Measurements from ENCODE around the gene CD52. TPM values are rescaled to one million over a fixed set of nuclear protein-coding genes. Genes with fewer than 3 reads are reported as not detected.
"Not testable (repeated sequence)": the region's sequence is repeated elsewhere in the genome, so short reads cannot be mapped to it uniquely, and the experiment has no call there.

The CD52 gene
- total RNA-seq, 1 donor from 2014 or later, result 243 TPM

DNA sequence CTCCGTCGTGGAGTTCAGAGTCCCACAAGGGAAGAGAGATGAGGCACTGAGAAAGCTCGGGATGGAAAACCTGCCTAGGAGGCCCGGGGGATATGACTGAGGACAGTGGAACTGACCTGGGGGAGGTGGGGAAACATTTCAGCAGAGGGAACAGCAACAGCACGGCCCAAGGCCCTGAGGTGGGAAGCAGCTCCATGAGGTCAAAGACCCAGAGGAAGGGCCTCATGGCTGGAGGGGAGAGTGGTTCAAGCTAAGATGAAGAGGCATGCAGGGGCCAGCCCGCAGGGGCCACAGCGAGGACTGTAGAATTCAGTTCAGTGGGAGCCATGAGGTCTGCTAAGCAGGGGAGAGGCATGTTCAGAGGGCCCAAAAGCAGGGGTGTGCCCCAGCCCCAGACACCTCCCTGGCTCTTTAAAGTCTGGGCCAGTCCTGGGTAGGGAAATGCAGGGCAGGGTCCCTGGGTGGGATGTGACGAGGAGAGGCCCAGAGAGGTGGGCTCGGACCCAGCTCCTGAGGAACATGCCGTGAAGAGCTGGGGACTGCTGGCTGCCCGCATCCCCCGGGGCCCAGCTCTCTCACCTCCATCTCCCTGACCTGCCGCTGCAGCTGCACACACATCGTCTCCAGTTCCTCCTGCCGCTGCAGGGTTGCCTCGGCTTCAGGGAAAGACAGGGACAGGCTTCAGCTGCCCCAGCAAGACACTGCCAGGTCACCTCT lies 21.3 kb upstream of the CD52 start:
- DNase-seq (ENCODE audit: low spot score), result no peak
- H3K9me3 Mint-ChIP-seq, result no peaks in the 10 kb centered on the region
- peaks cover 2% of the 10 kb centered on the region for H3K4me1 Mint-ChIP-seq (ENCODE audit: low read depth)
- no peak overlapping the region for H3K27ac Mint-ChIP-seq
- intact Hi-C loops (cut with micrococcal nuclease), result no loop called here
- H3K36me3 Mint-ChIP-seq (ENCODE audit: low read depth), result peaks cover 3% of the 10 kb centered on the region
- no peaks in the 10 kb centered on the region for H3K27me3 Mint-ChIP-seq (ENCODE audit: low read depth)
- no peak overlapping the region for H3K4me3 Mint-ChIP-seq (ENCODE audit: low read depth)

DNA sequence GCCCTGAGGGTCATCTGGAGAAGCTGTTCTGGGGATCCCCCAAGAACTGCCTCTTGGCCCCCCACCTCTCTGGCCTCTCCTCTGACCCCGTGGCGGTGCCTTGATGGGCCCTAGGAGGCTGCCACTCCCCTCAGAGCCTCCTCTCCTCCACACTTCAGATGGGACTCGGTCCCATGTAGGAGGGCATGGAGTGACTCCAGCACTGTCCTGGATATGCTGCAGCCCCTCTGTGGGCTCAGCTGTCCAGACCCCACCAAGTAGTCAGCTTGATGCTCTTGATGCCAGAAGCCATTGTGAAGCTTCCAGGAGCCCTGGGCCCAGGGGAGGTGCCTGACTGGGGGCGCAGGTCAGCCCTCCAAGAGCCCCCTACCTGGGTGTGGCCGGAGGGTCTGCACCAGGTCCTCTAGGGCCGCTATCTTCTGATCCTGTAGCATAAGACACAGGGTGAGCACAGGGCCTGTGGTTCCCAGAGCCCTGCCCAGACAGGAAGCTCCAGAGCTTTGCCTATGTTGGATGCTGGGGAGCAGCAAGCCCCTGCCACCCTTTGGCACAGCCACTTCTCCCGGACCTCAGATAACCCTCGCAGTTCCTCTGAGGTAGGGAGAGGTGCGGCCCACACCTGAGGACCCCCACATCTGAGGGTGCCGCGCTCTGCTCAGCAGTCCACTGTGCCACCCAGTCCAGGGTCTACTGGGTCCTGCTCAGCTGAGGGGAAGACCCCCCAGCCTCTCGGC lies 20.5 kb upstream of the CD52 start:
- Mint-ChIP-seq H3K4me1 (ENCODE audit: low read depth) (peaks cover 2% of the 10 kb centered on the region), H3K9me3 (no peaks in the 10 kb centered on the region), H3K4me3 (ENCODE audit: low read depth) (no peak overlapping the region), H3K27ac (no peak overlapping the region), H3K27me3 (ENCODE audit: low read depth) (no peaks in the 10 kb centered on the region), H3K36me3 (ENCODE audit: low read depth) (peaks cover 3% of the 10 kb centered on the region)
- intact Hi-C loops (cut with micrococcal nuclease), result no loop called here
- no peak for DNase-seq (ENCODE audit: low spot score)

GRCh38 chr1:26297791-26298124 lies 20.0 kb upstream of the CD52 start:
- Mint-ChIP-seq H3K27ac (no peak overlapping the region), H3K36me3 (ENCODE audit: low read depth) (peaks cover 3% of the 10 kb centered on the region), H3K4me1 (ENCODE audit: low read depth) (peaks cover 2% of the 10 kb centered on the region), H3K9me3 (no peaks in the 10 kb centered on the region), H3K4me3 (ENCODE audit: low read depth) (no peak overlapping the region), H3K27me3 (ENCODE audit: low read depth) (no peaks in the 10 kb centered on the region)
- intact Hi-C loops (cut with micrococcal nuclease), result no loop called here
- DNase-seq (ENCODE audit: low spot score), result no peak

- intact Hi-C loops (cut with micrococcal nuclease), result no loop called here
- H3K27me3 Mint-ChIP-seq (ENCODE audit: low read depth), result no peaks in the 10 kb centered on the region
- H3K9me3 Mint-ChIP-seq, result no peaks in the 10 kb centered on the region
- no peak overlapping the region for H3K27ac Mint-ChIP-seq
- no peak overlapping the region for H3K4me3 Mint-ChIP-seq (ENCODE audit: low read depth)
- no peak for DNase-seq (ENCODE audit: low spot score)
- H3K4me1 Mint-ChIP-seq (ENCODE audit: low read depth), result peaks cover 5% of the 10 kb centered on the region
- no peaks in the 10 kb centered on the region for H3K36me3 Mint-ChIP-seq (ENCODE audit: low read depth)
These were observed 17.0 kb upstream of the CD52 start for GRCh38 chr1:26300578-26301275.

GRCh38 chr1:26302733-26303405 lies 14.9 kb upstream of the CD52 start:
- no peak for DNase-seq (ENCODE audit: low spot score)
- H3K27ac Mint-ChIP-seq, result no peak overlapping the region
- no peaks in the 10 kb centered on the region for H3K27me3 Mint-ChIP-seq (ENCODE audit: low read depth)
- H3K4me1 Mint-ChIP-seq (ENCODE audit: low read depth), result peaks cover 21% of the 10 kb centered on the region
- intact Hi-C loops (cut with micrococcal nuclease), result no loop called here
- H3K9me3 Mint-ChIP-seq, result no peaks in the 10 kb centered on the region
- H3K36me3 Mint-ChIP-seq (ENCODE audit: low read depth), result no peaks in the 10 kb centered on the region
- H3K4me3 Mint-ChIP-seq (ENCODE audit: low read depth), result no peak overlapping the region

DNA sequence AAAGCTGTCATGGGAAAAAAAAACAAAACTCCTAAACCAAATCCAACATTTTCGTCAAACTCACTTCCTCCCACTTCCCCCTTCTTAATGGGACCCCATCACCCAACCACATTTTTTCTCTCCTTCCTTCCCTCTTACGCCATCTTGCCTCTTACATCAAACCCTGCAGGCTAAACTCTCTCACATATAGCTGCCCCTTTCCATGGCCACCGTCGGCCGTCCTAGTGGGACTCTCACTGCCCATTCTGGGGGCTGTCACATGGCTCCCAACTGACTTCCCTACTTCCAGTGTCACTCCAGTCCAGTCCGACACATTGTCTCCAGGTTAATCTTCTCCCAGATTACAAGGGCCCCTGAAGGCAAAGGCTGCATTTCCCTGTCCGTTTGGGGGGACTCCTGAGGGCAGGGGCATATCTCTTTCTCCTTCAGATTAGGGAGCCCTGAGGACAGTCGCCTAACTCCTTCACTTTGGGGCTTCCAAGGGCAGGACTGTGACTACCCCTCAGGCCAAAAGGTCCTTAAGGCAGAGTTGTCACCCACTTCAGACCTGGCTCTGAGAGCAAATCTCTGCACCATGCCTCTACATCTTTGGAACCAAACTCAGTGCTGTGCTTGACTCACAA lies 12.0 kb upstream of the CD52 start:
- Mint-ChIP-seq H3K27me3 (ENCODE audit: low read depth) (no peaks in the 10 kb centered on the region), H3K36me3 (ENCODE audit: low read depth) (no peaks in the 10 kb centered on the region), H3K9me3 (no peaks in the 10 kb centered on the region), H3K4me3 (ENCODE audit: low read depth) (peak overlapping the region; percentile 99), H3K27ac (peak overlapping the region; percentile 93), H3K4me1 (ENCODE audit: low read depth) (peaks cover 25% of the 10 kb centered on the region)
- no peak for DNase-seq (ENCODE audit: low spot score)
- intact Hi-C loops (cut with micrococcal nuclease), result loop anchor here (5.0 kb wide), 1 partner anchor 68 kb away; no protein-coding TSS in a partner anchor

- no peaks in the 10 kb centered on the region for H3K36me3 Mint-ChIP-seq (ENCODE audit: low read depth)
- no peaks in the 10 kb centered on the region for H3K9me3 Mint-ChIP-seq
- intact Hi-C loops (cut with micrococcal nuclease), result loop anchor here (5.0 kb wide), 1 partner anchor 69 kb away; no protein-coding TSS in a partner anchor
These were observed 11.2 kb upstream of the CD52 start, which contains the start of gene UBXN11 for GRCh38 chr1:26306290-26307229. UBXN11 (minus strand) TSS chr1:26306636; CDS start chr1:26302883, 3,753 bp downstream.

GRCh38 chr1:26307363-26307781 lies 10.4 kb upstream of the CD52 start:
- no peak for DNase-seq (ENCODE audit: low spot score)
- Mint-ChIP-seq H3K4me3 (ENCODE audit: low read depth) (peak overlapping the region; percentile 99), H3K4me1 (ENCODE audit: low read depth) (peaks cover 25% of the 10 kb centered on the region), H3K36me3 (ENCODE audit: low read depth) (no peaks in the 10 kb centered on the region), H3K9me3 (no peaks in the 10 kb centered on the region), H3K27ac (peak overlapping the region; percentile 90), H3K27me3 (ENCODE audit: low read depth) (no peaks in the 10 kb centered on the region)
- intact Hi-C loops (cut with micrococcal nuclease), result loop anchor here (5.0 kb wide), 1 partner anchor 70 kb away; no protein-coding TSS in a partner anchor

More at GRCh38 chr1:26306290-26307229, 11.2 kb upstream of the CD52 start, which contains the start of gene UBXN11:
- peaks cover 25% of the 10 kb centered on the region for H3K4me1 Mint-ChIP-seq (ENCODE audit: low read depth)
- H3K27ac Mint-ChIP-seq, result peak within 1 kb of the TSS; percentile 93
- no peaks in the 10 kb centered on the region for H3K27me3 Mint-ChIP-seq (ENCODE audit: low read depth)
- peak; percentile 91 for DNase-seq (ENCODE audit: low spot score)
- H3K4me3 Mint-ChIP-seq (ENCODE audit: low read depth), result peak within 1 kb of the TSS; percentile 99

GRCh38 chr1:26307966-26308899 lies 9.5 kb upstream of the CD52 start:
- Mint-ChIP-seq H3K4me1 (ENCODE audit: low read depth) (peaks cover 25% of the 10 kb centered on the region), H3K27ac (peak overlapping the region; percentile 90), H3K4me3 (ENCODE audit: low read depth) (peak overlapping the region; percentile 99)
- not testable (repeated sequence) for H3K36me3 Mint-ChIP-seq (ENCODE audit: low read depth); H3K27me3 Mint-ChIP-seq (ENCODE audit: low read depth); DNase-seq (ENCODE audit: low spot score); H3K9me3 Mint-ChIP-seq
- intact Hi-C loops (cut with micrococcal nuclease), result loop anchor here (1.0 to 5.0 kb wide), 3 partner anchors 9 to 71 kb away; partner anchors contain the start of gene CD52

- no peaks in the 10 kb centered on the region for H3K9me3 Mint-ChIP-seq
- no peaks in the 10 kb centered on the region for H3K27me3 Mint-ChIP-seq (ENCODE audit: low read depth)
- intact Hi-C loops (cut with micrococcal nuclease), result loop anchor here (10.0 kb wide), 1 partner anchor 270 kb away; no protein-coding TSS in a partner anchor
- H3K4me3 Mint-ChIP-seq (ENCODE audit: low read depth), result no peak overlapping the region
- H3K27ac Mint-ChIP-seq, result no peak overlapping the region
- H3K36me3 Mint-ChIP-seq (ENCODE audit: low read depth), result peaks cover 8% of the 10 kb centered on the region
- peaks cover 35% of the 10 kb centered on the region for H3K4me1 Mint-ChIP-seq (ENCODE audit: low read depth)
- no peak for DNase-seq (ENCODE audit: low spot score)
These were observed 3.3 kb upstream of the CD52 start for GRCh38 chr1:26314501-26314900.
